Measurements from ENCODE around the gene VMP1. TPM values are rescaled to one million over a fixed set of nuclear protein-coding genes. Genes with fewer than 3 reads are reported as not detected.

VMP1 gene
- total and polyA plus RNA-seq, 2 of the 4 experiments (the other 2 are of a cell fraction): 89.8 to 197 TPM

GRCh38 chr17:59712862-59713261 is 5.4 kb downstream of the VMP1 start:
- Histone ChIP-seq H2AK9ac (replicated peaks; ENCODE audit: low read depth, low read length, poor library complexity) (no peak overlapping the region), H2BK20ac (ENCODE audit: low read depth, low read length) (no peak overlapping the region), H2AK5ac (ENCODE audit: low read depth, low read length) (no peak overlapping the region), H4K5ac (ENCODE audit: low read depth, low read length) (no peak overlapping the region), H3K27ac (ENCODE audit: insufficient read depth, low read length) (no peak overlapping the region), H2BK5ac (ENCODE audit: low read depth, low read length, poor library complexity, severe bottlenecking) (no peak overlapping the region), H4K8ac (ENCODE audit: low read depth in 2 of 2, low read length in 2 of 2) (no peak overlapping the region), H3K36me3 (ENCODE audit: control insufficient read depth, insufficient read depth, low read length) (no peaks in the 10 kb centered on the region; the same call in 1 of the 2 replicates), H3K56ac (ENCODE audit: extremely low read depth, insufficient read depth, low read length) (no peak overlapping the region), H4K91ac (ENCODE audit: insufficient read depth, low read depth, low read length) (no peak overlapping the region), H3K79me1 (ENCODE audit: low read depth in 1 of 2, low read length in 2 of 2) (peaks cover 12 to 44% of the 10 kb centered on the region in 2 experiments), H4K20me1 (ENCODE audit: insufficient read depth, low read length) (peaks cover 22% of the 10 kb centered on the region), H3K4me2 (ENCODE audit: low read depth, low read length) (no peak overlapping the region), H2AFZ (replicated peaks; ENCODE audit: low read length, poor library complexity) (no peak overlapping the region), H3K27me3 (ENCODE audit: control insufficient read depth, insufficient read depth, low read length) (no peaks in the 10 kb centered on the region), H3K23ac (ENCODE audit: low read depth, low read length) (no peak overlapping the region), H3K4ac (ENCODE audit: low read depth, low read length) (no peak overlapping the region), H3K14ac (replicated peaks; ENCODE audit: low read depth, low read length) (no peak overlapping the region), H2BK120ac (ENCODE audit: low read depth, low read length) (no peak overlapping the region), H3K18ac (ENCODE audit: low read depth, low read length) (no peak overlapping the region), H3K9me1 (ENCODE audit: insufficient read depth, low read length) (peaks cover 7% of the 10 kb centered on the region), H3K4me1 (ENCODE audit: control insufficient read depth, insufficient read depth, low read length) (no peaks in the 10 kb centered on the region), H3K9me3 (ENCODE audit: control insufficient read depth, insufficient read depth, low read length) (no peaks in the 10 kb centered on the region), H2BK15ac (ENCODE audit: low read depth, low read length) (no peak overlapping the region), H3K9ac (ENCODE audit: low read depth, low read length) (no peak overlapping the region), H3K4me3 (ENCODE audit: insufficient read depth, low read depth, low read length) (no peak overlapping the region)
- ChIA-PET CTCF (no interaction called here), POLR2A (ENCODE audit: unreplicated experiment) (no interaction called here)
- TF ChIP-seq MAFK (IDR thresholded peaks at IDR 0.05; ENCODE audit: low read depth, low read length) (no peak), MXI1 (IDR thresholded peaks at IDR 0.05; ENCODE audit: borderline replicate concordance, low read depth, low read length) (no peak), FOS (IDR thresholded peaks at IDR 0.05; ENCODE audit: low read depth, low read length) (no peak), SMC3 (IDR thresholded peaks at IDR 0.05; ENCODE audit: low read depth, low read length) (no peak), CEBPB (IDR thresholded peaks at IDR 0.05; ENCODE audit: low read depth, low read length) (no peak), CHD1 (IDR thresholded peaks at IDR 0.05; ENCODE audit: low read depth, low read length) (no peak), MAZ (IDR thresholded peaks at IDR 0.05; ENCODE audit: borderline replicate concordance, low read depth, low read length) (no peak), USF2 (IDR thresholded peaks at IDR 0.05; ENCODE audit: low read depth, low read length) (no peak), POLR2A (IDR thresholded peaks at IDR 0.05; ENCODE audit: low read depth, low read length) (no peak), RFX5 (IDR thresholded peaks at IDR 0.05; ENCODE audit: low read depth, low read length) (no peak), RCOR1 (IDR thresholded peaks at IDR 0.05; ENCODE audit: insufficient replicate concordance, low read length) (no peak), NFE2L2 (IDR thresholded peaks at IDR 0.05; ENCODE audit: low read depth, low read length) (no peak), RAD21 (IDR thresholded peaks at IDR 0.05; ENCODE audit: low read length) (no peak), BHLHE40 (IDR thresholded peaks at IDR 0.05; ENCODE audit: low read depth, low read length) (no peak)
- TF ChIP-seq, protein P1, sequence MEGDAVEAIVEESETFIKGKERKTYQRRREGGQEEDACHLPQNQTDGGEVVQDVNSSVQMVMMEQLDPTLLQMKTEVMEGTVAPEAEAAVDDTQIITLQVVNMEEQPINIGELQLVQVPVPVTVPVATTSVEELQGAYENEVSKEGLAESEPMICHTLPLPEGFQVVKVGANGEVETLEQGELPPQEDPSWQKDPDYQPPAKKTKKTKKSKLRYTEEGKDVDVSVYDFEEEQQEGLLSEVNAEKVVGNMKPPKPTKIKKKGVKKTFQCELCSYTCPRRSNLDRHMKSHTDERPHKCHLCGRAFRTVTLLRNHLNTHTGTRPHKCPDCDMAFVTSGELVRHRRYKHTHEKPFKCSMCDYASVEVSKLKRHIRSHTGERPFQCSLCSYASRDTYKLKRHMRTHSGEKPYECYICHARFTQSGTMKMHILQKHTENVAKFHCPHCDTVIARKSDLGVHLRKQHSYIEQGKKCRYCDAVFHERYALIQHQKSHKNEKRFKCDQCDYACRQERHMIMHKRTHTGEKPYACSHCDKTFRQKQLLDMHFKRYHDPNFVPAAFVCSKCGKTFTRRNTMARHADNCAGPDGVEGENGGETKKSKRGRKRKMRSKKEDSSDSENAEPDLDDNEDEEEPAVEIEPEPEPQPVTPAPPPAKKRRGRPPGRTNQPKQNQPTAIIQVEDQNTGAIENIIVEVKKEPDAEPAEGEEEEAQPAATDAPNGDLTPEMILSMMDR (conservative IDR thresholded peaks at IDR 0.05; ENCODE audit: low read depth, low read length): no peak
- TF ChIP-seq, protein P2, sequence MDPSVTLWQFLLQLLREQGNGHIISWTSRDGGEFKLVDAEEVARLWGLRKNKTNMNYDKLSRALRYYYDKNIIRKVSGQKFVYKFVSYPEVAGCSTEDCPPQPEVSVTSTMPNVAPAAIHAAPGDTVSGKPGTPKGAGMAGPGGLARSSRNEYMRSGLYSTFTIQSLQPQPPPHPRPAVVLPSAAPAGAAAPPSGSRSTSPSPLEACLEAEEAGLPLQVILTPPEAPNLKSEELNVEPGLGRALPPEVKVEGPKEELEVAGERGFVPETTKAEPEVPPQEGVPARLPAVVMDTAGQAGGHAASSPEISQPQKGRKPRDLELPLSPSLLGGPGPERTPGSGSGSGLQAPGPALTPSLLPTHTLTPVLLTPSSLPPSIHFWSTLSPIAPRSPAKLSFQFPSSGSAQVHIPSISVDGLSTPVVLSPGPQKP (IDR thresholded peaks at IDR 0.05; ENCODE audit: borderline replicate concordance, low read depth, low read length): no peak
- in situ Hi-C loops (cut with MboI; ENCODE audit: low sequenced_read_pairs) (no loop called here), dilution Hi-C loops (cut with HindIII; ENCODE audit: low sequenced_read_pairs, unreplicated experiment) (no loop called here), intact Hi-C loops (cut with micrococcal nuclease) (no loop called here)
- no peak for DNase-seq
- no TSS peak for BruUV-seq (replicated peaks)
- 100% methylated on average over 1 of the region's 2 CpGs; no CpG with 5 or more reads in 1 of the 2 experiments for WGBS, 2 experiments (ENCODE audit: extremely low coverage in 2 of 2, insufficient read length in 1 of 2)
- no peak for ATAC-seq (ENCODE audit: low read depth)

All from IMR-90 (cell line).